GM13977 (cell line): ENCODE results near the gene RAB38.

Source experiments
- DNase-seq: peaks from one replicate; pipeline ENCODE4 v3.0.0; 2012; ENCODE audit warnings: low spot score
- CTCF ChIP-seq: IDR thresholded peaks from 2 replicates; pipeline ENCODE4 v1.5.1; 2012; ENCODE audit warnings: mild to moderate bottlenecking, control low read depth; ENCODE audit not compliant: insufficient read depth; ENCODE audit errors: extremely low read depth, missing control alignments
- in situ Hi-C: fragments of 300-500 bp; cut with MboI; formaldehyde crosslinking; loops from one replicate; pipeline ENCODE4 v1.12.0; 2022; ENCODE audit warnings: low sequenced_read_pairs, low pct_unique_long_range_greater_than_20kb, mixed read lengths, inconsistent platforms; ENCODE audit not compliant: unreplicated experiment

RAB38 gene

GRCh38 chr11:88114486-88115045, 60.7 kb downstream of the RAB38 start:
- no peak for TF ChIP-seq CTCF
- in situ Hi-C loops = loop anchor here (25.0 kb wide), 1 partner anchor 423 kb away; no protein-coding TSS in a partner anchor
- DNase-seq = no peak

GRCh38 chr11:88106666-88107065, 68.6 kb downstream of the RAB38 start:
- in situ Hi-C loops = loop anchor here (25.0 kb wide), 1 partner anchor 431 kb away; no protein-coding TSS in a partner anchor
- no peak for DNase-seq
- no peak for TF ChIP-seq CTCF

DNA sequence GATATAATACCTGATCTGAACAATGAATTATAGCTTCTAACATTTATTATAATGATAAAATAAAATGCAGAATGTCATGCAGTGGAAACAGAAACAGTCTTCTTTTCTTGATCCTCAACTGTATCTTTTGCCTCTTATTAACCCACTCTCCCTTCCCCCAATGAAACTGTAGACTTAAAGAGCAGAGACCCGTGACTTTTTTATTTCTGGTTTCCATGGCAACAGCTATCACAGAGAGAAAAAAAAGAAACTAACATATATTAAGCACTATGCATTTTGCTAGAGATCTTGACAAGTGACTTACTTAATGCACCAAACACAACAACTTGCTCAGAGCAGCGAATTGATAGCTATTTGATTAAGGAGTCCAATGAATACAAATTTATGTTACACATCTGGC, 69.3 kb downstream of the RAB38 start:
- in situ Hi-C loops = loop anchor here (25.0 kb wide), 1 partner anchor 431 kb away; no protein-coding TSS in a partner anchor
- DNase-seq = no peak

DNA sequence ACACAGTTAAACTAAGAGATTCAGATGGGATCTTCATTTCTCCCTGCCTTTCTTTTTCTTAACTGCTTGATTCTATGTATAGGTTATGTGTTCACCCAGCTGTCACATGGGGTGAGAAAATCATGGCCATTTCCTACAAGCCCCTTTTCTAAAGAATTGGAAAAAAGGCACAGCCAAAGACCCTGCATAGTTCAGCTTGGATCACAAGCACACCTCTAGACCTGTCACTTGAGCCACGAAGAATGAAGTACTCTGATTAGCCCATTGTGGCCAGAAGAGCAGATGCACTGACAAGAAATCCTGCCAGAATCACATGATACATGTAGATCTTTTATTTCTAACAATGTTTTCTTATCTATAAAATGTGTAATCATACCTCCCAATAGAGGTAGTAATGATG, 69.7 kb downstream of the RAB38 start:
- in situ Hi-C loops = loop anchor here (25.0 kb wide), 1 partner anchor 432 kb away; no protein-coding TSS in a partner anchor
- TF ChIP-seq CTCF = no peak
- DNase-seq = no peak

More for the DNA sequence above, 69.3 kb downstream of the RAB38 start:
- TF ChIP-seq CTCF = no peak

DNA sequence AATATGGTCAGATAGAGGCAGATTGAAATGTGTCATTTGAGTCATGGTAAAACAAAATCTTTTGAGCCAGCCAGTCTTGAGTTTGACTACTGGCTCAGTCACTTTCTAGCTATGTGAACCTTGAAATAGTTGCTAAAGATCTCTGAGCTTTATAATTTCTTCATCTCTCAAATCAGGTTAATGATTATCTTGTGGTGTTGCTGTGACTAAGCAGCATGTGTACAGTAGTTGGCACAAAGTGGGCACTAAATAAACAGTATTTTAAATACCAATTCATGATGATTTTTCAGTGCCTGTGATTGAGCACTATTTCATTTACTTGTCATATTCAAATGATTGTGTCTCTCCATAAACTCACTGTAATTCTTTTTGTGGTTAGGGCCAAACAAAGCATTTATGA, 70.8 kb downstream of the RAB38 start:
- no peak for TF ChIP-seq CTCF
- in situ Hi-C loops = loop anchor here (25.0 kb wide), 1 partner anchor 433 kb away; no protein-coding TSS in a partner anchor
- no peak for DNase-seq

DNA sequence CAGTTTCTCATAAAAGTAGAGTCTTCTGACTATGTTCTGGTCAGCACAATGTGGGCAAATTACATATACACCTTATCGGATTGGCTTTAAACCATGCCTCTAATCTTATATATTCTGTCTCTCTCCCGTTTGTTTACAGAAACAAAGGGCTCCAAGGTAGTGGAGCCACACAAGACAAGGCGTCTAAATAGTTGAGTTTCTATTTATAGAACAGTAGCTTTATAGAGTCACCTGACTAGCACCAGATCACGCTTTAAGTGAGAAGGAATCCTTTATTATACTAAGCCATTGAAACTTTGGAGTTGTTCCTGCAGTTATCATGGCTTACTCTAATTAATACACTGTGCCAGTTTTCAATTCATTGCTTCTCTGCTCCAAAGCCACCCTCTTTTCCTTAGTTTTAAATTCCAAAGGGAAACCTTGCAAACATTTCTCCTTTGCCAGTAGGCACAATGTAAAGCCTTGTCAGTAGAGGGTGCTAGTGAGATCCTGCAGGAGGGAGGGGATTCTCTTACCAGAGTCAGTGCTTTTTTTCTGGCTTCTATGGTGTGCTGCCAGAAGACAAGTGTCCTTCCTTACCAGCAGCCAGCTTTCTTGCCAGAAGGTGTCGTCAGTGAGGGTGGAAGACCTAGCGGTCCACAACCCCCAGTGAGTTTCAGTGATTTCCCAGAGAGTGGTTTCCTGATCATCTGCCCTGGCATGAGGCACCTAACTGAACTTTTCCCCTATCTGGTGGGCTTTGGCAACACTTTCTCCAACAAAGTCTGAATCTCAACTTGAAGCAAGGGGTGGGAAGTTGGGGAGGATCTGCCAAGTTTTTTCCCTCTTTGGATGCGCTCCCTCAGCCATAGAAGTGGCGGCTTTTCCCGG, 71.7 kb downstream of the RAB38 start:
- peak; percentile 16 for DNase-seq
- peak; percentile 65 for TF ChIP-seq CTCF
- in situ Hi-C loops = loop anchor here (25.0 kb wide), 1 partner anchor 434 kb away; no protein-coding TSS in a partner anchor
